GM21576 (cell line): Measurements from ENCODE around the gene CD177.
"Not testable (repeated sequence)": the region's sequence is repeated elsewhere in the genome, so short reads cannot be mapped to it uniquely, and the experiment has no call there.

Experiments used
- ATAC-seq: cut with Tn5 transposase; IDR thresholded peaks from one replicate; pipeline ENCODE4 v1.9.1; 2021; ENCODE audit warnings: mild to moderate bottlenecking, moderate library complexity; ENCODE audit not compliant: unreplicated experiment

CD177 gene

DNA sequence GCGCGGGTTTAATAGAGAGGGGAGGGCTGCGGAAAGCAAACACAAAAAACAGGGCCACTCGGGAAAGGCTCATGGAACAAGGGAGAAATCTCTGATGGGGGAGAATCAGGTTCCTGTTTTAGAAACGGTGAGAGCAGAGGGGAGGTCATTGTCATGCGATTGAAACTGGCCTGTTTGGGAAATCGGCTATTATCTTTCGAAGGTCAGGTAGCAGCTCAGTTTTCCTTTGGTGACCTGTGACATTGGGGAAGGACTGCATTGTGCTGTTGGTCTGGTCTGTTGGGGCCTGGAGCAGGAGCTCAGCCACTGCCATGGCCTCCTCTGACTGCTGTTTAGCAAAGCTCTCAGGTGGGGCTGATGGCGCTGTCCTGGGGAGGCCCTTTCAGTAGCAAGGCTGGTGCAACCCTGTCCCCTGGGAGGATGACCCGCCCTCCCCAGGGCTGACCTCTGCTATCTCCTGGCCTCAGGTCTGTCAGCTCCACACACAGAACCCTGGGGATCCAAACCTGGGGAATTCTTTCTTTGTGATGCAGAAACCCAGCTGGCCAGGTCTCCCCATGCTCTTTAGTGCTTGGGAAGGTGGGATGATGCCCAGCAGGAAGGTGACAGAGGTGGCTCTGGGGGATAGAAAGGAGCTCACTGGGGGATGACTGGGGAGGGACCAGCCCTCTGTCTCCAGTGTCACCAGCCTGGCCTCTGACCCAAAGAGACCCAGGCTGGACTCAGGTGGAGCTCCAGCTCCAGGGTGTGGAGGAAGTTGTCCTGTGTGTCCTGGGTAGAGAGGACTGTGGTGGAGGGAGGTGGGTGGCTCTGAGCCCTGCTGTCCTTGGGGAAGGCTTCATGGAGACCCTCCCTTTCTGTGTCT lies 21.2 kb upstream of the CD177 start:
- no peak for ATAC-seq

GRCh38 chr19:43336508-43336907 lies 17.0 kb upstream of the CD177 start:
- ATAC-seq = not testable (repeated sequence)

- ATAC-seq = no peak
These were observed 15.7 kb upstream of the CD177 start for GRCh38 chr19:43337737-43338136.

- no peak for ATAC-seq
These were observed 15.0 kb upstream of the CD177 start for GRCh38 chr19:43338530-43338929.

DNA sequence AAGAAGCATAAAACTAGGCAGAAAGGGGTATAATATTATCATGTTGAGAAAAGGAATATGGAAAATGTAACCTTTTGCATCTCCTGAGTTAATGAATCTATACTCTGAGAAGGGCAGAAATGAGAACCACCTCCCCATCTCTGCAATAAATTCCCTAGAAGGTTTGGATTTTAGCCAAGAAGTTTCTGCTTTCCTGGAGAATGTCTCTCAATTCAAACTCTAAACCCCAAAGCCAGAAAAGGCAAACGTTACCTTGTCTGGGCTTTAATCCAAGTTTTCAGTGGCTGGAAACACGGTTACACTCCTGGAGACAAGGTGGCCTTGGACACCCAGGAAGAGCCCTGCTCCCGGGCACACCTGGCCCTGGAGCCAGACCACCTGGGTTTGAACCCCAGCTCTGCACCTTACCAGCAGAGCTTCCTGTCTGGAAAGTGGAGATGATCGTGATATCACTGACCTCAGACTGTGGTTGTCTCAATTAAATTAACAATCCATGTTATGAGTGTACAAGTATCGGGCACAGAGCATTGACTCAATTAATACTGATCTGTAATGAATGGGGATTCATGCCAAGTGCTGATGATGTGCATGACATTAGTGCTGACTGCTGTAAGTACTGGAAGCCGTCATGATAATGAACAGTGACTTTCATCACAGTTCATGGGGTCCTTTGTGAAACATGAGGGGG lies 14.1 kb upstream of the CD177 start:
- ATAC-seq = not testable (repeated sequence)

GRCh38 chr19:43340101-43340500 lies 13.4 kb upstream of the CD177 start:
- not testable (repeated sequence) for ATAC-seq

DNA sequence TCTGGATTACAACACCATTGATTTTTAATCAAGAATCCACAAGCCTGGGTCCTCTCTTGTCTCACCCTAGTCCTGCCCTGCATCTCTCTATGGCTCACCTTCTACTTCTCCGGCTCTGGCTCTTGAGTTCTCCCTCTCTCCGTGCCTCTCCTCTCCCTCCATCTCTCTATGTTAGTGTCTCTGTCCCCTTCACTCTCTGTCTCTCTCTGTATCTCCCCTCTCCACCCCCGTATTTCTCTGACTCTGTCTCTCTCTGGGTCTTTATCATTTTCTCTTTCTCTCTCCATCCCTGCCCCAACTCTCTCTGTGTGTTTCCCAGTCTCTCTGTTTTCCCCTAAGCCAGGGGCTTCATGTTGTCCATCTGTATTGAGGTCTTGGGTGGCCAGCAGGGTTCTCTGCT lies 12.4 kb upstream of the CD177 start:
- not testable (repeated sequence) for ATAC-seq

GRCh38 chr19:43342104-43342503 lies 11.4 kb upstream of the CD177 start:
- not testable (repeated sequence) for ATAC-seq

- not testable (repeated sequence) for ATAC-seq
These were observed 9.1 kb upstream of the CD177 start for GRCh38 chr19:43344347-43344925.

- ATAC-seq = not testable (repeated sequence)
These were observed 3.7 kb upstream of the CD177 start for GRCh38 chr19:43349813-43350212.

DNA sequence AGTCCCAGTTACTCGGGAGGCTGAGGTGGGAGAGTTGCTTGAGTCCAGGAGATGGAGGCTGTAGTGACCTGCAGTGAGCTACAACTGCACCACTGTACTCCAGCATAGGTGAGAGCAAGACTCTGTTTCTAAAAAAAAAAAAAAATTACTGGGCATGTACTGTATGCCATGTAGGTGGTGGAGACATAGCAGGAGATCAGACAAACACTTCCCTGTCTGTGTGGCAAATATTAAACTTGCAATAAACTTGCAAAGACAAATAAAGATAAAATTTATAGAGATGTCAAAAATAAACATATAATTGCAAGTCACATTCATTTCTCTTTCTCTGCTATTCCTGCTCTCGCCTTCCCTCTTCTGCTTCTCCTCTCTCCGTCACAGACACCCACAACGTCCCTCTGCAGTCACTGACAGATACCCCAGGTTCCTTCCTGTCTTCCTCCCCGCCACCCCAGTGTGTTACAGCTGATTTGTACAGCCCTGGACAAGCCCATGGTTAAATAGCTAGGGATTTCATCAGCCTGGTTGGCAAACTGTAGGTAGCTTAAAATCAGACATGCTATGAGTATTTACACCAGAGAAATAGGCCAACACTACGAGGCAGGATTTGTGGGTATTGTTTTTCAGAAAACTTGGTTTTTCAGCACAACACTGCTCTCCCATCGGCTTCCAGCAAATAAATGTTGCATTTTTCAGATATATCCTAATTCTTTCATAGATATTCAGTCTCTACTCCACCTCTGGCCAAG lies 1.3 kb upstream of the CD177 start:
- ATAC-seq = no peak

DNA sequence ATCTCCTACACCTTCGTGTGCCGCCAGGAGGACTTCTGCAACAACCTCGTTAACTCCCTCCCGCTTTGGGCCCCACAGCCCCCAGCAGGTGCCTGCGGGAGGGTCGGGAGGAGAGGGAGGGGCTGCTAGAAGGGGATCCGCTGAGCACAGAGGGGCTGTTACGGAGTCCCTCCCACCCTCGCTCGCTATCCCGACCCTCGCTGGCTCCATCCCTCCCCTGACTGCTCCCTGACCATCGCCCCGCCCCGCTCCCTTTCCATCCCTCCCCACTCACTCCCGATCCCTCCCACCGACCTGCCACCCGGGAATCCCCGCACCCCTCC lies 780 bp downstream of the CD177 start:
- no peak for ATAC-seq

GRCh38 chr19:43356749-43357148 lies 3.3 kb downstream of the CD177 start:
- ATAC-seq = not testable (repeated sequence)

DNA sequence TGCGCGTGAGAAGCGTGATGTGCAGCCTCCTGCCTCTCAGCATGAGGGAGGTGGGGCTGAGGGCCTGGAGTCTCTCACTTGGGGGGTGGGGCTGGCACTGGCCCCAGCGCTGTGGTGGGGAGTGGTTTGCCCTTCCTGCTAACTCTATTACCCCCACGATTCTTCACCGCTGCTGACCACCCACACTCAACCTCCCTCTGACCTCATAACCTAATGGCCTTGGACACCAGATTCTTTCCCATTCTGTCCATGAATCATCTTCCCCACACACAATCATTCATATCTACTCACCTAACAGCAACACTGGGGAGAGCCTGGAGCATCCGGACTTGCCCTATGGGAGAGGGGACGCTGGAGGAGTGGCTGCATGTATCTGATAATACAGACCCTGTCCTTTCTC lies 8.7 kb downstream of the CD177 start:
- ATAC-seq = no peak

- ATAC-seq = no peak
These were observed 9.3 kb downstream of the CD177 start for GRCh38 chr19:43362745-43363144.

DNA sequence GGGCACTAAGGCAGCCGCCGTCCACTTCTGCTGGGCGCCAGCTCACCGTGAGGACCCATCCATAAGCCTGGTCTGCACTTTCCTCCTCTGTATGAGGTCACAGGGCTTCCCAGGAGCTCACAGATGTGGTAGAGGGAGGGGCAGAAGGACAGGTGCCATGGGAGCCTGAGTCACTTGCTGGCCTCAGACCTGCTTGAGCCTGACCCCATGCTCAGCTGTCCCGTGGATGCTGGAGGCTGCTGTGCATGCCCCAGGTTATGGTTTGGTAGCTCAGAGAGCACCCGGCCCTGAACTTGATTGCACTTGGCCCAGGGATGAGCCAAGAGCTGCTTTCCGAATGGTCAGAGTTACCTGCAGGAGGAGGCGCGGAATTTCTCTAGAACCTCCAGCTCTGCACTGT lies 12.2 kb downstream of the CD177 start:
- not testable (repeated sequence) for ATAC-seq

DNA sequence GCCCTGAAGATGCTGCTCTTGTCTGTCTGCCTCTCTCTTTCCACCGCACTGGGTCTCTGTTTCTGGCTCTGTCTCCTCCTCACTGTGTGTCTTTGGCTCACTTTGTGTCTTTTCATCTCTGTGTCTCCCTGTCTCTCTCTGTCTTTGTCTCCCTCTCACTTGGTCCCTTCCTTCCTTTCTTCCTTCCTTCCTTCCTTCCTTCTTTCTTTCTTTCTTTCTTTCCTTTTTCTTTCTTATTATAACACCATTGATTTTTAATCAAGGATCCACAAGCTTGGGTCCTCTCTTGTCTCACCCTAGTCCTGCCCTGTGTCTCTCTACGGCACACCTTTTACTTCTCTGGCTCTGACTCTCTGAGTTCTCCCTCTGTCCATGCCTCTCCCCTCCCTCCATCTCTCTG lies 14.3 kb downstream of the CD177 start:
- ATAC-seq = no peak

GRCh38 chr19:43368897-43369296 lies 15.4 kb downstream of the CD177 start:
- not testable (repeated sequence) for ATAC-seq

DNA sequence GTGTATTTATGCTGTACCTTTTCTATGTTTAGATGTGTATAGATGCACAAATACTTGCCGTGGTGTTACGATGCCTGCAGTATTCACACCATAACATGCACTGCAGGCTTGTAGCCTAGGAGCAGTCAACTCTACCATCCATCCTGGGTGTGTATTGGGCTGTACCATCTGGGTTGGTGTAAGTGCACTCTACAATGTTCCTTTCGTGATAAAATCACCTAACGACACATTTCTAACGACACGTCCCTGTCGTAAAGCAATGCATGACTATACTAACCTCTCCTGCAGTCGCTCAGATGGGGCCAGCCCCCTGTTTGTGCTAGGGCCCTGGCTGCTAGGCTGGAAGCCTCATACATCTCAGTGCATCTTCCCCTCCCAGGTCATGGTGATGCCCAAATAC lies 18.4 kb downstream of the CD177 start:
- ATAC-seq = no peak

DNA sequence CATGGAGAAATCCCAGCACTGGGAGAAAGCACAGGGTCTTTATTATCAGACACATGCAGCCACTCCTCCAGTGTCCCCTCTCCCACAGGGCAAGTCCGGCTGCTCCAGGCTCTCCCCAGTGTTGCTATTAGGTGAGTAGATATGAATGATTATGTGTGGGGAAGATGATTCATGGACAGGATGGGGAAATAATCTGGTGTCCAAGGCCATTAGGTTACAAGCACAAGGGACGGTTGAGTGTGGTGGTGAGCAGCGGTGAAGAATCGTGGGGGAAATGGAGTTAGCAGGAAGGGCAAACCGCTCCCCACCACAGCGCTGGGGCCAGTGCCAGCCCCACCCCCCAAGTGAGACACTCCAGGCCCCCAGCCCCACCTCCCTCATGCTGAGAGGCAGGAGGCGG lies 19.0 kb downstream of the CD177 start:
- ATAC-seq = no peak

DNA sequence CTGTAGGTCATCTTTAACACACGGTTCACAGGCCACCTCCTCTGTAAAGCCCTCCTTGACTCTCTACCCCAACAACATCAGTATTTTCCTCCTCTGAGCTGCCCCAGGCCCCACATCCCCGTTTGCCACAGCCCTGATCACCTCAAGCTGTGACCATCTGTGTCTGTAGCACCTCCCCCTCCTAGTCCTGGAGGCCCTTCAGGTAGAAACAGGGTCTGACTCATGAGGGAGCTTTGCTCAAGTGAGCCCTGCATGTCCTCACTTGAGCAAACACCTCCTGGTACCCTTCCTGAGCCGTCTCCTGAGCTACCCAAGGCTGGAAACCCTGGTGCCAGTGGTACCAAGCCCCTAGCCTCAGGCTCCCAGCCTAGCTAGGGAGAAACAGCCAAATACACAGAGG lies 24.1 kb downstream of the CD177 start:
- ATAC-seq = not testable (repeated sequence)
